Naive B cell (primary cell): Measurements from ENCODE around the gene PRKCD. TPM values are rescaled to one million over a fixed set of nuclear protein-coding genes. Genes with fewer than 3 reads are reported as not detected.

ENCODE experiments used
- ATAC-seq, 2 donors: fragments of 150-1000 bp; cut with Tn5 transposase; 2 replicates each; pipeline ENCODE4 v1.10.0; 2021; ENCODE audit warnings: low read depth in 2 of 2, mild to moderate bottlenecking in 2 of 2, moderate library complexity in 2 of 2
- DNase-seq: peaks from one replicate; pipeline ENCODE4 v3.0.0; 2022
- H3K27ac Mint-ChIP-seq, 6 donors: one replicate each; pipeline ENCODE4 v1.8.0; 2020 to 2022; ENCODE audit warnings: mild to moderate bottlenecking in 6 of 6, mixed read lengths in 6 of 6, moderate library complexity in 5 of 6, inconsistent platforms in 2 of 6
- H3K27me3 Mint-ChIP-seq, 3 donors: one replicate each; pipeline ENCODE4 v1.8.0; 2021 to 2022; ENCODE audit warnings: mixed read lengths in 3 of 3, mild to moderate bottlenecking in 1 of 3
- H3K36me3 Mint-ChIP-seq, 2 donors: one replicate each; pipeline ENCODE4 v1.8.0; 2020 to 2022; ENCODE audit warnings: mixed read lengths in 2 of 2, inconsistent platforms in 1 of 2, mild to moderate bottlenecking in 1 of 2
- H3K4me1 Mint-ChIP-seq, 3 donors: one replicate each; pipeline ENCODE4 v1.8.0; 2020 to 2022; ENCODE audit warnings: mixed read lengths in 3 of 3, inconsistent platforms in 1 of 3, mild to moderate bottlenecking in 1 of 3, moderate library complexity in 1 of 3
- H3K4me3 Mint-ChIP-seq, 8 donors: one replicate each; pipeline ENCODE4 v1.8.0; 2020 to 2022; ENCODE audit warnings: mild to moderate bottlenecking in 8 of 8, mixed read lengths in 8 of 8, moderate library complexity in 8 of 8, inconsistent platforms in 2 of 8
- H3K9me3 Mint-ChIP-seq, 7 donors: one replicate each; pipeline ENCODE4 v1.8.0; 2020 to 2022; ENCODE audit warnings: mixed read lengths in 7 of 7, mild to moderate bottlenecking in 5 of 7, inconsistent platforms in 2 of 7, moderate library complexity in 1 of 7
- polyA plus RNA-seq, 6 donors: library from polyadenylated mRNA; unstranded; fragments of 300-500 nt; fragmentation: Illumina TruSeq; gene quantifications; one replicate each; pipeline ENCODE4 v1.2.3, GENCODE V29; 2021; ENCODE audit warnings: low read depth in 6 of 6

Gene PRKCD
- polyA plus RNA-seq, 6 donors from 2014 or later: 22.2 to 53.0 (median 31.6) TPM

DNA sequence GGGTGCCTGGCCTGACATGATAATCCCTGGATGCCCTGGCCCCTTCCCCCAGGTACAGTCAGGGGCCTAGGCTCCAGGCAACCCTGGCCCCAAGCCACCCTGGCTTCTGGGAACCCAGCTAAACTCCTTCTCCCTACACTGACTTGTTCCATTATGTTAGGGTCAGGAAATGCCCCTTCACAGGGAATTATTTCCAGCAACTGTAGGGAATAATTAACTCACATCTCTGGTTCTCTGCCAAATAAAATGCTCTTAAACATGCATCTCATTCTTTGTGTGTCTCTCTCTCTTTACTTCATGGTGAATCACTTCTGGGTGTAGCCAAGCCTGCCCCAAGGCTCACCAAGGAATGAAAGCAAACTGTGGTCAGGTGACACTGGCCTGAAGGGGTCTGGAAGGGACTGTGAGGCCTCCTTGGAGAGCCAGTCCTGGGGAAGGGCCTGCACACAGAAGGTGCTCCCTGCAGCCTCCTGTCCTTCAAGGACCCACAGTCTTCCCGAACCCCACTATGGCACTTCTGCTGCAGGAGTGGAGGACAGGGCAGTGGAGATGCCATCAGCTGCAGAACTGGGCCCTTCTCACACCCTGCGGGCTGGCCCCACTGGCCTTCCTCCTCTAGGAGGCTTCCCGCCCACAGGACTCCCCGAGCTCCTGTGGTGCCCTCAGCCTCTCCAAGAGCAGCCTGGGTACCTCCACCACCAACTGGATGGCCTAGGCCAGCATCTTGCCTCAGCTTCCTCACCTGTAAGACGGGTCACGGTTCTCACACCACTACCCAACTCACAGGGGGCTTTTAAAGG lies 77.2 kb downstream of the PRKCD start:
- H3K9me3 Mint-ChIP-seq: no peaks in the 10 kb centered on the region
- H3K36me3 Mint-ChIP-seq: peaks cover 4 to 5% of the 10 kb centered on the region in 2 donors

DNA sequence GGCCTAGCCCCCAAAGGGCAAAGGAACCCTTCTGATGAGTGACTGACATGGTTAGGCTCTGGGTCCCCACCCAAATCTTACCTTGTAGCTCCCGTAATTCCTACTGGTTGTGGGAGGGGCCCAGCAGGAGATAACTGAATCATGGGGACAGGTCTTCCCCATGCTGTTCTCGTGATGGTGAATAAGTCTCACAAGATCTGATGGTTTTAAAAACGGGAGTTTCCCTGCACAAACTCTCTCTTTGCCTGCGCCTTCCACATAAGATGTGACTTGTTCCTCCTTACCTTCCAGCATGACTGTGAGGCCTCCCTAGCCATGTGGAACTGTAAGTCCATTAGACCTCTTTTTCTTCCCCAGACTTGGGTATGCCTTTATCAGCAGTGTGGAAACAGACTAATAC lies 77.9 kb downstream of the PRKCD start:
- H3K4me3 Mint-ChIP-seq: no peak overlapping the region
- DNase-seq (no peak), ATAC-seq (no peak)
- no peaks in the 10 kb centered on the region for H3K9me3 Mint-ChIP-seq
- H3K27me3 Mint-ChIP-seq: no peaks in the 10 kb centered on the region
- H3K4me1 Mint-ChIP-seq: peaks cover 3 to 12% (median 4%) of the 10 kb centered on the region in 3 donors
- H3K36me3 Mint-ChIP-seq: peaks cover 0 to 4% of the 10 kb centered on the region in 2 donors
- peak overlapping the region in 2 of 6 donors; percentile 18 to 90 for H3K27ac Mint-ChIP-seq

More for the DNA sequence above, 77.2 kb downstream of the PRKCD start:
- Mint-ChIP-seq H3K4me1 (peaks cover 0 to 9% (median 6%) of the 10 kb centered on the region in 3 donors), H3K27me3 (no peaks in the 10 kb centered on the region), H3K4me3 (no peak overlapping the region), H3K27ac (peak overlapping the region in 1 of 6 donors; percentile 18)
- no peak for DNase-seq
- no peak for ATAC-seq

DNA sequence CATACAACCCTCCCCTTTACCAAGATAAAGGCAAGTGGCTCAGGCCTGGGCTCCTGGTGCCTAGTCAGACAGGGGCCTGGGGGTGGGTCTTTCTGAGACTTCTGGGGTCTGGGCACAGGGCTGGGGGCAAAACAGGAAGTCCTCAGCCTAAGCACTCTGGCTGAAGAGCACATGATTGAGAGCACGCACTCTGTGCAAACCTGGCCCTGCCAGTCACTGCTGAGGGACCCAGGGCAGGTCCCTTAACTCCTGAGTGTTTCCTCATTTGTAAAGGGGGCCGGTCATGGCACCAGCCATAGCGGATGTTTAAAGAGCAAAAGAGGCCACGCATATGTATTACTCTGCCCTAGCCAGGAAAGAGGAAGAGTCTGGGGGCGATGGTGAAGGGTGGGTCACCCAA lies 78.8 kb downstream of the PRKCD start:
- Mint-ChIP-seq H3K27ac (peak overlapping the region in 3 of 6 donors; percentile 51 to 89 (median 83)), H3K4me3 (peak overlapping the region in 1 of 8 donors; percentile 47), H3K36me3 (peaks cover 0 to 4% of the 10 kb centered on the region in 2 donors), H3K9me3 (no peaks in the 10 kb centered on the region), H3K27me3 (no peaks in the 10 kb centered on the region), H3K4me1 (peaks cover 3 to 15% (median 4%) of the 10 kb centered on the region in 3 donors)
- no peak for ATAC-seq
- DNase-seq: no peak

DNA sequence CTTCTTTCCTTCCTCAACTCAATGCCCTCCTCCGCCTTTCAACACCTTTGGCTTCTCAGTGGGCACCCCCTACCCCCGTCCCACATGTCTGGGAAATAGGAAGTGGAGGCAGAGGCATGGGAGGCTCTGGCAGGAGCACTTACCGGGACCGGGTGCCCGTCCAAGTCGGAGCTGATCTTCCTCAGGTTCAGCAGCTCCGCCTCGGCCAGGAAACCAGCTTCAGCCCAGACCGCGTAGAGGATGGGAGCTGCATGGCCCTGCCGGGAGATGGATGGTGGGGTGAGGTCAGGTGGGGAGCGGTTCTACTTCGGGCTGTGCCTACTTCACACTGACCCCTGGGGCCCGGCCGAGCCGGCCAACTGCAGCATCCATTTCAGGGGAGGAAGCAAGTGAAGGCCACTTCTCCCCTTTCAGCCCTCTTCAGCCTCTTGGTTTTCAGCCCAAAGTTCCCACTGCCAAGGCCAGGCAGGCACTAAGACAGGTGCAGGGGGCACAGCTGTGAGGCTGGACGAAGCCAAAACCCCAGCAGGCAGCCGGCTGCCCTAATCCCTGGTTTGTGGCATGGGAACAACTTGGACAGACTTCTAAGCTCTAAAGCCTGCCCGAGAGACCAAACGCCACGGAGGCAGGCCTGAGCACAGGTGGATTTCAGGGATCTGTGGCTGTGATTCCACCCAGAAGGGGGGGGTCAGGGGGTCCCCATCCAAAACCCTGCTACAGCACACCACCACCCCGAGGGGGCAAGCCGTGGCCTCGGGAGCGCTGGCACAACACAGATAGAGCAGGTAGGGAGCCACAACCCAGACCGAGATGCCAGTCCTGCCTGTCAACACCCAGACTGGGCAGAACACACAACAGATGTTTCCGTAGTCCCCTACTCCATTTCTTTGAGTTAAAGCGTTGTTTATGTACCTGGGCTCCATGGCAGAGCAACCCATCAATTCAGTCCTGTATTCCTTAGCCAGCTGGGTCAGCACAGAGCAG lies 80.3 kb downstream of the PRKCD start:
- ATAC-seq: no peak
- DNase-seq: no peak
- Mint-ChIP-seq H3K27me3 (no peaks in the 10 kb centered on the region), H3K27ac (no peak overlapping the region), H3K9me3 (no peaks in the 10 kb centered on the region), H3K36me3 (peaks cover 0 to 4% of the 10 kb centered on the region in 2 donors), H3K4me3 (no peak overlapping the region), H3K4me1 (peaks cover 3 to 15% (median 7%) of the 10 kb centered on the region in 3 donors)

DNA sequence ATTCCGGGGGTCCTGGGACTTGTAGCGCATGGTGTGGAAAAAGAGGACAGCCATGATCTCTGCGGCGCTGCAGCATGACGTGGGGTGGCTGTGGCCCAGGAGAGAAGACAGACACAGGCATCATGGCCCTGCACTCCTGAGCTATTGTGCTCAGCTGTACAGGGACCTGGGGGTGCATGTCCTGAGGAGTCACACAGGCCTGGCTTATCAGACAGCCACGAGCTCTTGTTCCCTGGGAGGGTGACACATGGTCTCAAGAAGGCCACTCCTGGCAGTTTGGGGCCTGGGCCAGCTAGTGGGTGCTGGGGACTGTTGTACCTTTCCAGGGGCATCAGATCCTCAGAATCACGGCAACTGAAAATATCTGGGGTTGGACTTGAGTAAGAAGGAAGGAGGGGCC lies 81.1 kb downstream of the PRKCD start:
- no peak for ATAC-seq
- Mint-ChIP-seq H3K27me3 (no peaks in the 10 kb centered on the region), H3K36me3 (peaks cover 0 to 4% of the 10 kb centered on the region in 2 donors), H3K27ac (peak overlapping the region in 1 of 6 donors; percentile 79), H3K4me1 (peaks cover 3 to 15% (median 7%) of the 10 kb centered on the region in 3 donors), H3K9me3 (no peaks in the 10 kb centered on the region), H3K4me3 (no peak overlapping the region)
- DNase-seq: no peak

Other genes starting within 250 kb of the PRKCD start
- 10 to 100 TPM in 5 of 6 donors, 1 to 10 TPM in 1; 2.2 to 22.5 (median 19.6) TPM for gene SFMBT1, start 115.1 kb upstream of the PRKCD start, polyA plus RNA-seq
- gene RFT1, start 30.8 kb upstream of the PRKCD start, polyA plus RNA-seq: 10 to 100 TPM; 16.9 to 26.7 (median 22.5) TPM
- gene TKT, start 94.8 kb downstream of the PRKCD start, polyA plus RNA-seq: 10 to 100 TPM; 33.0 to 52.9 (median 45.9) TPM
- 10 to 100 TPM; 55.7 to 95.6 (median 80.8) TPM for gene DCP1A, start 186.3 kb downstream of the PRKCD start, polyA plus RNA-seq